Glutamatergic neuron (in vitro differentiated cells): Measurements from ENCODE around the gene CRACDL. TPM values are rescaled to one million over a fixed set of nuclear protein-coding genes. Genes with fewer than 3 reads are reported as not detected.

ENCODE experiments used
- DNase-seq: peaks from one replicate; pipeline ENCODE4 v3.0.0; 2022
- H3K27ac Mint-ChIP-seq: one replicate; pipeline ENCODE4 v1.8.0; 2020; ENCODE audit warnings: mild to moderate bottlenecking, mixed read lengths, inconsistent platforms; ENCODE audit not compliant: unreplicated experiment
- H3K27me3 Mint-ChIP-seq: one replicate; pipeline ENCODE4 v1.8.0; 2020; ENCODE audit warnings: mild to moderate bottlenecking, moderate library complexity, mixed read lengths, inconsistent platforms; ENCODE audit not compliant: unreplicated experiment
- H3K36me3 Mint-ChIP-seq: one replicate; pipeline ENCODE4 v1.8.0; 2020; ENCODE audit warnings: mild to moderate bottlenecking, mixed read lengths, inconsistent platforms; ENCODE audit not compliant: unreplicated experiment
- H3K4me1 Mint-ChIP-seq: one replicate; pipeline ENCODE4 v1.8.0; 2020; ENCODE audit warnings: mild to moderate bottlenecking, low read depth, mixed read lengths, inconsistent platforms; ENCODE audit not compliant: unreplicated experiment
- H3K4me3 Mint-ChIP-seq: one replicate; pipeline ENCODE4 v1.8.0; 2020; ENCODE audit warnings: mild to moderate bottlenecking, mixed read lengths, inconsistent platforms; ENCODE audit not compliant: unreplicated experiment
- H3K9me3 Mint-ChIP-seq: one replicate; pipeline ENCODE4 v1.8.0; 2020; ENCODE audit warnings: mild to moderate bottlenecking, moderate library complexity, mixed read lengths, inconsistent platforms; ENCODE audit not compliant: unreplicated experiment
- total RNA-seq: library from RNA; stranded (reverse); fragmentation: NEBNext Ultra II Directional; extraction: Animal tissue kit (Norgen Biotek cat#: 25700); gene quantifications from one replicate; pipeline ENCODE4 v1.2.1, GENCODE V29; 2021; ENCODE audit not compliant: unreplicated experiment
- TF ChIP-seq, protein P1 (sequence below): fragments of 200-600 bp; sonication (generic); IDR thresholded peaks from one replicate; pipeline ENCODE4 v1.5.0; 2021; ENCODE audit not compliant: partially characterized antibody, unreplicated experiment

The CRACDL gene
- total RNA-seq, 1 donor from 2014 or later, result 2.1 TPM

DNA sequence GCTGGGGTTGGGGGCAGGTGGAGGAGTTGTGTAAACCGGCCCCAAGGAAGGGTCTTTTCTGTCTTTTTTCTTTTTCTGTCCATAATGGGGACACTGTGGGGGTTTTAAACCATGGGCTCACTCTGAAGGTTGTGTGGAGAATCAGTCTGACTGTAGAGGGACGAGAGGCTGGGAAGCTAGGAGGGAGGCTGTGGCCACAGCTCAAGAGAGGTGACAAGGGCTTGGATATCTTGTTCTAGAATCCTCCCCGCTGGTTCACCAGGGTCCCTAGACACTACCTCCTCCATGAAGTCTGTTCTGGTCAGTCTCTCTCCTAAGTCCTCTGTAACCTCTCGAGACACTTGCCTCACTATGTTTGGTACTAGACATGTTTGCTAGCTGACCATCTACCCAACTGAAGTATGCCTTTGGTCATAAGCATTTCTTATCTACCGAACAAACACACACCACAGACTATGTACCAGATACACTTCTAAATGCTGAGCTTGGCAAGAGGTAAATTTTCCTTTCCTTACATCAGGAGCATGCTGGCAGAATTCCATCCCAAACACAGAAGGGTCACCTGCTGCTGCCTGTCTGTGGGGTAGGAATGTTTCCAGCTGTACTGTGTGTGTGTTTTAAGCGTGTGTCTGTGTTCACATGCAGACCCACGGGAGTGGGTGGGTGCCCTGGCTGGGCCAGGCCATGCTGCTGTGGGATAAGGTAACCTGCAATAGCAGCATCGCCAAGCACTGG lies 135.5 kb downstream of the CRACDL start:
- peaks cover 28% of the 10 kb centered on the region for H3K4me1 Mint-ChIP-seq
- H3K9me3 Mint-ChIP-seq, result peaks cover 10% of the 10 kb centered on the region
- no peak for DNase-seq
- peaks cover 9% of the 10 kb centered on the region for H3K27me3 Mint-ChIP-seq
- H3K27ac Mint-ChIP-seq, result no peak overlapping the region
- H3K4me3 Mint-ChIP-seq, result no peak overlapping the region
- peaks cover 12% of the 10 kb centered on the region for H3K36me3 Mint-ChIP-seq
- TF ChIP-seq, protein P1, sequence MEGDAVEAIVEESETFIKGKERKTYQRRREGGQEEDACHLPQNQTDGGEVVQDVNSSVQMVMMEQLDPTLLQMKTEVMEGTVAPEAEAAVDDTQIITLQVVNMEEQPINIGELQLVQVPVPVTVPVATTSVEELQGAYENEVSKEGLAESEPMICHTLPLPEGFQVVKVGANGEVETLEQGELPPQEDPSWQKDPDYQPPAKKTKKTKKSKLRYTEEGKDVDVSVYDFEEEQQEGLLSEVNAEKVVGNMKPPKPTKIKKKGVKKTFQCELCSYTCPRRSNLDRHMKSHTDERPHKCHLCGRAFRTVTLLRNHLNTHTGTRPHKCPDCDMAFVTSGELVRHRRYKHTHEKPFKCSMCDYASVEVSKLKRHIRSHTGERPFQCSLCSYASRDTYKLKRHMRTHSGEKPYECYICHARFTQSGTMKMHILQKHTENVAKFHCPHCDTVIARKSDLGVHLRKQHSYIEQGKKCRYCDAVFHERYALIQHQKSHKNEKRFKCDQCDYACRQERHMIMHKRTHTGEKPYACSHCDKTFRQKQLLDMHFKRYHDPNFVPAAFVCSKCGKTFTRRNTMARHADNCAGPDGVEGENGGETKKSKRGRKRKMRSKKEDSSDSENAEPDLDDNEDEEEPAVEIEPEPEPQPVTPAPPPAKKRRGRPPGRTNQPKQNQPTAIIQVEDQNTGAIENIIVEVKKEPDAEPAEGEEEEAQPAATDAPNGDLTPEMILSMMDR, result no peak

DNA sequence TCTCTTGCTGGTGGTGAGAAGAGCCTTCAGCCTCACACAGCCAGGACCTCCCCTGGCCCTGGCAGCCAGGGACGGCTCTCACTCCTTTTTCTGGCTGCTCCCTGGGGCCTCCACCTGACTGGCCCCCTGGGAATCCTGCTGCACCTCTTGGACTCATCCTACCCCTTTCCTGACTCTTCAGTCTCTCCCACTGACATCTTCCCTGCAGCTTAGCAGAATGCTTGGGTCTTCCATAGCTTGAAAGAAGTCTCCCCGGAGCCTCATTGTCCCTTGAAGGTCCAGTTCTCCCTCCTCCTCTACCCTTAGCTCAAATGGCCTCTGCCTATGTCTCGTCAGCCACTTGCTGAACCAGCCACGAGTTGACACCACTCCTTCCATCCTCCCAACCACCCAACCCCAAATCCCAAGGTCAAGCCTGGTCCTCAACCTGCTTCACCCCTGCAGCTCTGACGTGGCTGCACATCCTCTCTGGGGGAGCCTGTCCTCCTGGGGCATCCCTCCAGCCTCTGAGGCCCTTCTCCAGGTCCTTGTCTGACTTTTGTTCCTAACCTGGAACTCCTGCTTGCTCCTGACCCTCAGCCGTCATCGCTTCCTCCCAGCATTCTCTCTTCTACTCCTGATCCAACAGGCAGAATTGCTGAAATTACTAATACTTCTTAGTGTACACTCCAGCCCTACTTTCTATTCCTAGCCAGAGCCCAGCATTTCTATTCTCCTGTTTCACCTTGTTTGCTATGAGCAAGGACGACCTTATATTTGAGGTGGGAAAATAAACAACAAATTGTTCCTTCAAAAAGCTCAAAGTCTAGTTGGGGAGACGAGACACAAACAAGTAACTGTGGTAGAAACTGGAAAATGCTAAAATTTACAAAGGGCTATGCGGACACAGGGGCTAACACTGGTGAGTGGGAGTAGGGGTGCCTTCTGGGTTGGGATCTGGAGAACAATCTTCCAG lies 136.4 kb downstream of the CRACDL start:
- TF ChIP-seq, protein P1, result no peak
- Mint-ChIP-seq H3K27me3 (peaks cover 9% of the 10 kb centered on the region), H3K9me3 (peaks cover 10% of the 10 kb centered on the region), H3K4me3 (no peak overlapping the region), H3K27ac (peak overlapping the region; percentile 23), H3K36me3 (peaks cover 12% of the 10 kb centered on the region), H3K4me1 (peaks cover 21% of the 10 kb centered on the region)
- DNase-seq, result no peak

DNA sequence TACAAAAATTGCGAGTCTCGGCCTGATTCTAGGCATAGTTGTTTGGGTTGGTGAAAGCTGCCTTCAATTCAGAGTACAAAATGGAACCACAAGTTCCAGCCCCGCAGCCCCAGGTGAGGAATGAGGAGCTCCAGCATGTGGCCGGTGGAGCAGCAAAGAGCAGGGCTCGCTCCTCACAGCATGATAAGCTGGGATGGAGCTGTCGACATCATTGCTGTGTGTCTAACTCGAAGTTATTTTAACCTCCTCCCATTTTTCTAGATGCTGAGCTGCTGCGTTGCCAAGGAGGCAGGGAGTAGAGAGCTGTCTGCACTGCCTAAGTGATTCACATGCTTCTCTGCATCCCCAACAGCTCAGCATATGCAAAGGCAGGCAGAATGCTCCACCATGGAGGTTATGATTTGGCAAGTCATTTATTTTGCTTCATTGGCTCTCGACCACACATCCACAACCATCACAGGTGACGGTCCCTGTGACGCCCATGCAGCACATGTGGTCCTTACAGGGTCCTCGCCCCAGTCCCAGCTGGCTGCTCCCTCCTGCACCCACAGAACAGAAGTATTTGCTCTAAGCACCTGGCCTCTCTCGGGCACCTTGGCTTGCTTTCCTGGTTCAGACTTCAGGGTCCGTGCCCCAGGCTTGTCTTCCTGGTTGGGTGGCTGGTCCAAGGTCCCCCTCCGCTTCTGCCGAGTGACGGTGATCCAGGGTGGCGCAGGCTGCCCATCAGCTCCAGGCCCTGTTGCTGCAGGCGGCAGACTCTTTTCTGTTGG lies 139.1 kb downstream of the CRACDL start:
- Mint-ChIP-seq H3K9me3 (peaks cover 9% of the 10 kb centered on the region), H3K4me1 (peaks cover 22% of the 10 kb centered on the region), H3K27ac (no peak overlapping the region), H3K27me3 (peaks cover 2% of the 10 kb centered on the region), H3K4me3 (no peak overlapping the region), H3K36me3 (peaks cover 12% of the 10 kb centered on the region)
- DNase-seq, result no peak
- TF ChIP-seq, protein P1, result no peak

DNA sequence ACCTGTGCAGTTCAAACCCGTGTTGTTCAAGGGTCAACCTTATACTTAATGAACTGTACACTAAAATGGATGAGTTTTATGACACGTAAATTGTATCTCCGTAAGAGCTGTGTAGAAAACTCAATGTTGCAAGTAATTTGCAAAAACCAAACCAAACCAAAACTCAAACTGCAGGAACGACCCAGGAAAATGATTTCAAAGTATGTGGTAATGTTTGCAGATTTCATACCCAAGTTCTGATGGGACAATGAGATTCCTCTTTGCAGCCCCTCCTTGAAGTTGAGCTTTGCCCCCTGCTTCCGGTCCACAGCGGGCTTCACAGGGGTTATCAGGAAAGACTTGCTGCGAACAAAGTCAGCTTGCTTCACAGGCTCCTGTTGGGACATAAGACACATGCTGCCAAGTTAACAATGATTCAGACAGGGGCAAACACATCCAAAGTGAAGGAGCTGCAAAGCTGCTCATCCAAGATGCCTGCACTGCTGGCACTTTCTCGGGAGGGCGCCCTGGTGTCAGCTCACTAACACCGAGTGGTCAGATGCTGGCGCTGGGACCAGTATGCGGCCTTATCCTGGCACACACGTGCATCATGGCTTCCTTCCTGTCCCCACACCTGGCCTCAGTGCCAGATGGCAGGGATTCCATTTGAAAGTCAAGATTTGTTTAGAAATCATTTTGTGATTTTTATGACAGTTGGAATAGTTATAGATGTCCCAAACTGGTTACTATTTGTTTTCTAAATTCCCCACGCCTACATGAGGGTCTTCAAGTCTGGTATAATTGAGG lies 139.9 kb downstream of the CRACDL start:
- H3K36me3 Mint-ChIP-seq, result peaks cover 12% of the 10 kb centered on the region
- TF ChIP-seq, protein P1, result no peak
- DNase-seq, result no peak
- peaks cover 2% of the 10 kb centered on the region for H3K27me3 Mint-ChIP-seq
- H3K4me3 Mint-ChIP-seq, result no peak overlapping the region
- peaks cover 21% of the 10 kb centered on the region for H3K4me1 Mint-ChIP-seq
- H3K27ac Mint-ChIP-seq, result no peak overlapping the region
- peaks cover 7% of the 10 kb centered on the region for H3K9me3 Mint-ChIP-seq
